HL-60 (cell line): ENCODE results near the gene EVX2.

Experiments used
- DNase-seq, 2 experiments: peaks; one replicate each; pipeline ENCODE4 v3.0.0-alpha.2; 2010 to 2020; ENCODE audit warnings: low read depth in 1 of 2, low spot score in 1 of 2
- H3K27ac ChIP-seq: fragments of 250-450 bp; sonication (Bioruptor Pico); replicated peaks from 2 replicates; pipeline ENCODE4 v1.5.1; 2020; ENCODE audit warnings: mild to moderate bottlenecking, moderate library complexity
- H3K27me3 ChIP-seq: fragments of 250-450 bp; sonication (Bioruptor Pico); 2 replicates; pipeline ENCODE4 v1.5.1; 2021; ENCODE audit warnings: mild to moderate bottlenecking, moderate library complexity; ENCODE audit not compliant: insufficient read depth, poor library complexity, severe bottlenecking
- H3K4me3 ChIP-seq: replicated peaks from 2 replicates; pipeline ENCODE4 v1.5.1; 2011; ENCODE audit warnings: mild to moderate bottlenecking, control low read depth, low read length; ENCODE audit not compliant: insufficient read depth
- GABPA ChIP-seq: IDR thresholded peaks from 2 replicates; pipeline ENCODE4 v1.6.1; 2012; ENCODE audit warnings: low read depth
- POLR2AphosphoS5 ChIP-seq: IDR thresholded peaks from 2 replicates; pipeline ENCODE4 v1.6.1; 2012; ENCODE audit warnings: low read depth
- REST ChIP-seq: IDR thresholded peaks from 2 replicates; pipeline ENCODE4 v1.6.1; 2012; ENCODE audit warnings: low read depth; ENCODE audit not compliant: insufficient replicate concordance
- SPI1 ChIP-seq: IDR thresholded peaks from 2 replicates; pipeline ENCODE4 v1.6.1; 2012; ENCODE audit warnings: low read depth, mild to moderate bottlenecking, borderline replicate concordance
- TF ChIP-seq, protein P1 (sequence below): IDR thresholded peaks from one replicate; pipeline ENCODE4 v1.5.1; 2011; ENCODE audit warnings: low read length, control low read depth, inconsistent platforms; ENCODE audit not compliant: insufficient read depth

EVX2 gene

GRCh38 chr2:176105730-176106580 lies 22.2 kb upstream of the EVX2 start:
- no peak for DNase-seq
- no peak for TF ChIP-seq SPI1
- no peak for TF ChIP-seq REST
- no peak for TF ChIP-seq POLR2AphosphoS5
- TF ChIP-seq, protein P1, sequence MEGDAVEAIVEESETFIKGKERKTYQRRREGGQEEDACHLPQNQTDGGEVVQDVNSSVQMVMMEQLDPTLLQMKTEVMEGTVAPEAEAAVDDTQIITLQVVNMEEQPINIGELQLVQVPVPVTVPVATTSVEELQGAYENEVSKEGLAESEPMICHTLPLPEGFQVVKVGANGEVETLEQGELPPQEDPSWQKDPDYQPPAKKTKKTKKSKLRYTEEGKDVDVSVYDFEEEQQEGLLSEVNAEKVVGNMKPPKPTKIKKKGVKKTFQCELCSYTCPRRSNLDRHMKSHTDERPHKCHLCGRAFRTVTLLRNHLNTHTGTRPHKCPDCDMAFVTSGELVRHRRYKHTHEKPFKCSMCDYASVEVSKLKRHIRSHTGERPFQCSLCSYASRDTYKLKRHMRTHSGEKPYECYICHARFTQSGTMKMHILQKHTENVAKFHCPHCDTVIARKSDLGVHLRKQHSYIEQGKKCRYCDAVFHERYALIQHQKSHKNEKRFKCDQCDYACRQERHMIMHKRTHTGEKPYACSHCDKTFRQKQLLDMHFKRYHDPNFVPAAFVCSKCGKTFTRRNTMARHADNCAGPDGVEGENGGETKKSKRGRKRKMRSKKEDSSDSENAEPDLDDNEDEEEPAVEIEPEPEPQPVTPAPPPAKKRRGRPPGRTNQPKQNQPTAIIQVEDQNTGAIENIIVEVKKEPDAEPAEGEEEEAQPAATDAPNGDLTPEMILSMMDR: no peak
- TF ChIP-seq GABPA: no peak
- Histone ChIP-seq H3K27ac (no peak overlapping the region), H3K4me3 (no peak overlapping the region), H3K27me3 (peaks cover 80% of the 10 kb centered on the region)

DNA sequence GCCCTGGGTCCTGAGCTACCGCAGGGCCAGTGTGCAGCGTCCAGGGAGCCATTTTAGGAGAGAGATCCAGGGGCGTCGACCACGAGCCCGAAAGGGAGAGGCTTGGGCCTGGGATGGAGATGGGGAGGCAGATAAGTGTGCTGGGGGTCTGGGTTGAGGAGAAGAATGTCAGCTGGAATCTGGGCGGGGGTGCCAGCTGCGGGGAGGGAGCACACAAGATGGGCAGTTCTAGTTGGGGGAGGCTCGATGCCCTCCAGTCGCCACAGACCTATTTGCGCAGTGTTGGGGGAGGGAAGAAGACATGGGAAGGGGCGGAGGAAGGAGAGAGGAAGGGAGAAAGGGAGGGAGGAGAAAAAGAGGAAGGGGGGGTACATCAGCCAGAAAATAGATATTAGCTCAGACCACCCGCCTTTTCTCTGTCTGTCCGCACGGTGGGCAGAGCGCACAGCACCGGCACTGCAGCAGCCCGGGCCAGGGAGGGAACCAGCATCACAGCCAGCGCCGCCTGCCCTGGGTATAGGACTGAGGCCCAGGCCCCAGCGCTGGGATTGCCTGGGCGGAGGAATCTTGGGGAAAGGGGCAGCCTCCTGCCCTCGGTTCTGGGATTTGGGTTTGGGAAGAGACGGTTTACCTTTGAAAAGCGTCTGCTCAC lies 21.4 kb upstream of the EVX2 start:
- TF ChIP-seq POLR2AphosphoS5: no peak
- TF ChIP-seq, protein P1: no peak
- TF ChIP-seq SPI1: no peak
- no peak for TF ChIP-seq GABPA
- TF ChIP-seq REST: no peak
- no peak overlapping the region for H3K27ac ChIP-seq
- no peak for DNase-seq
- H3K27me3 ChIP-seq: peaks cover 82% of the 10 kb centered on the region
- H3K4me3 ChIP-seq: no peak overlapping the region

- peaks cover 79% of the 10 kb centered on the region for H3K27me3 ChIP-seq
- TF ChIP-seq REST (no peak), GABPA (no peak), POLR2AphosphoS5 (no peak), SPI1 (no peak)
- TF ChIP-seq, protein P1: no peak
- no peak overlapping the region for H3K27ac ChIP-seq
- DNase-seq: no peak
- H3K4me3 ChIP-seq: no peak overlapping the region
Observed at GRCh38 chr2:176104316-176105077, 20.7 kb upstream of the EVX2 start.
